Type B pancreatic cell (in vitro differentiated cells): ENCODE data around the gene ASMT. TPM values are rescaled to one million over a fixed set of nuclear protein-coding genes. Genes with fewer than 3 reads are reported as not detected.
A peak's percentile ranks its signal among the peaks of the same experiment; 100 is the strongest.
"Not testable (repeated sequence)": the region's sequence is repeated elsewhere in the genome, so short reads cannot be mapped to it uniquely, and the experiment has no call there.

Source experiments
- DNase-seq: peaks from one replicate; pipeline ENCODE4 v3.0.0; 2021; ENCODE audit warnings: mixed read lengths; ENCODE audit not compliant: unreplicated experiment; ENCODE audit errors: extremely low spot score
- H3K27ac Mint-ChIP-seq: 2 replicates; pipeline ENCODE4 v1.8.0; 2021; ENCODE audit warnings: mild to moderate bottlenecking, mixed read lengths
- H3K27me3 Mint-ChIP-seq: 2 replicates; pipeline ENCODE4 v1.8.0; 2021; ENCODE audit warnings: mixed read lengths
- H3K36me3 Mint-ChIP-seq: 2 replicates; pipeline ENCODE4 v1.8.0; 2021; ENCODE audit warnings: mixed read lengths
- H3K4me1 Mint-ChIP-seq: one replicate; pipeline ENCODE4 v1.8.0; 2021; ENCODE audit warnings: mixed read lengths; ENCODE audit not compliant: unreplicated experiment
- H3K4me3 Mint-ChIP-seq: 2 replicates; pipeline ENCODE4 v1.8.0; 2021; ENCODE audit warnings: mild to moderate bottlenecking, mixed read lengths
- H3K9me3 Mint-ChIP-seq: 2 replicates; pipeline ENCODE4 v1.8.0; 2021; ENCODE audit warnings: mixed read lengths
- total RNA-seq: library from RNA; stranded (reverse); gene quantifications from 2 replicates; pipeline ENCODE4 v1.2.1, GENCODE V29; 2021; ENCODE audit warnings: low replicate concordance
- TF ChIP-seq, protein P1 (sequence below): fragments of 200-600 bp; sonication (generic); conservative IDR thresholded peaks from 2 replicates; pipeline ENCODE4 v1.5.0; 2021; ENCODE audit warnings: antibody characterized with exemption, mild to moderate bottlenecking

The ASMT gene
- total RNA-seq, 1 donor from 2014 or later: not detected

DNA sequence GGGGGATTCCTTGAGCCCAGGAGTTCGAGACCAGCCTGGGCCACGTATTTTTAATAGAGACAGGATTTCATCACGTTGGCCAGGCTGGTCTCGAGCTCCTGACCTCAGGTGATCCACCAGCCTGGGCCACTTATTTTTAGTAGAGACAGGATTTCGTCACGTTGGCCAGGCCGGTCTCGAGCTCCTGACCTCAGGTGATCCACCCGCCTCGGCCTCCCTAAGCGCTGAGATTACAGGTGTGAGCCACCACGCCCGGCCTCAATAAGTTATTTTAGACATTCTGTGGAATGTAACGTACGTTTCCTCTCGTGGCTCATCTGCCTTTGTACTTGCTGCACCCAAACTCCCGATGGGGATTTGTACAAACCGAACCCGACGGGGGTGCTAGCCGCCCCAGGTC is 8.8 kb downstream of the ASMT start:
- no peak for DNase-seq
- Mint-ChIP-seq H3K9me3 (no peaks in the 10 kb centered on the region), H3K4me1 (peaks cover 3% of the 10 kb centered on the region), H3K4me3 (no peak overlapping the region), H3K27me3 (peaks cover 1% of the 10 kb centered on the region), H3K36me3 (no peaks in the 10 kb centered on the region), H3K27ac (no peak overlapping the region)
- TF ChIP-seq, protein P1, sequence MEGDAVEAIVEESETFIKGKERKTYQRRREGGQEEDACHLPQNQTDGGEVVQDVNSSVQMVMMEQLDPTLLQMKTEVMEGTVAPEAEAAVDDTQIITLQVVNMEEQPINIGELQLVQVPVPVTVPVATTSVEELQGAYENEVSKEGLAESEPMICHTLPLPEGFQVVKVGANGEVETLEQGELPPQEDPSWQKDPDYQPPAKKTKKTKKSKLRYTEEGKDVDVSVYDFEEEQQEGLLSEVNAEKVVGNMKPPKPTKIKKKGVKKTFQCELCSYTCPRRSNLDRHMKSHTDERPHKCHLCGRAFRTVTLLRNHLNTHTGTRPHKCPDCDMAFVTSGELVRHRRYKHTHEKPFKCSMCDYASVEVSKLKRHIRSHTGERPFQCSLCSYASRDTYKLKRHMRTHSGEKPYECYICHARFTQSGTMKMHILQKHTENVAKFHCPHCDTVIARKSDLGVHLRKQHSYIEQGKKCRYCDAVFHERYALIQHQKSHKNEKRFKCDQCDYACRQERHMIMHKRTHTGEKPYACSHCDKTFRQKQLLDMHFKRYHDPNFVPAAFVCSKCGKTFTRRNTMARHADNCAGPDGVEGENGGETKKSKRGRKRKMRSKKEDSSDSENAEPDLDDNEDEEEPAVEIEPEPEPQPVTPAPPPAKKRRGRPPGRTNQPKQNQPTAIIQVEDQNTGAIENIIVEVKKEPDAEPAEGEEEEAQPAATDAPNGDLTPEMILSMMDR: no peak

DNA sequence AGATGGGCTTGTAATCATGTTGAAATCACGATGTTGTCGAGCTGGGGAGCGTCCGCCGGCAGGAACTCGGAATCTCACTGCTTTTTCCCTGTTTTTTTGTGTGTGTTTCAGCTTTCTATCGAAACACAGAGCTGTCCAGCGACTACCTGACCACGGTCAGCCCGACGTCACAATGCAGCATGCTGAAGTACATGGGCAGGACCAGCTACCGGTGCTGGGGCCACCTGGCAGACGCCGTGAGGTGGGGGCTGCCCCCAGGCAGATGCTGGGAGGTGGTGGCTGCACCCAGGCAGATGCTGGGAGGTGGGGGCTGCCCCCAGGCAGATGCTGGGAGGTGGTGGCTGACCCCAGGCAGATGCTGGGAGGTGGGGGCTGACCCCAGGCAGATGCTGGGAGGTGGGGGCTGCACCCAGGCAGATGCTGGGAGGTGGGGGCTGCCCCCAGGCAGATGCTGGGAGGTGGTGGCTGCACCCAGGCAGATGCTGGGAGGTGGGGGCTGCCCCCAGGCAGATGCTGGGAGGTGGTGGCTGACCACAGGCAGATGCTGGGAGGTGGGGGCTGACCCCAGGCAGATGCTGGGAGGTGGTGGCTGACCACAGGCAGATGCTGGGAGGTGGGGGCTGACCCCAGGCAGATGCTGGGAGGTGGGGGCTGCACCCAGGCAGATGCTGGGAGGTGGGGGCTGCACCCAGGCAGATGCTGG is 9.4 kb downstream of the ASMT start:
- not testable (repeated sequence) for H3K36me3 Mint-ChIP-seq, H3K9me3 Mint-ChIP-seq, H3K4me1 Mint-ChIP-seq, H3K27ac Mint-ChIP-seq, H3K27me3 Mint-ChIP-seq, H3K4me3 Mint-ChIP-seq, DNase-seq

DNA sequence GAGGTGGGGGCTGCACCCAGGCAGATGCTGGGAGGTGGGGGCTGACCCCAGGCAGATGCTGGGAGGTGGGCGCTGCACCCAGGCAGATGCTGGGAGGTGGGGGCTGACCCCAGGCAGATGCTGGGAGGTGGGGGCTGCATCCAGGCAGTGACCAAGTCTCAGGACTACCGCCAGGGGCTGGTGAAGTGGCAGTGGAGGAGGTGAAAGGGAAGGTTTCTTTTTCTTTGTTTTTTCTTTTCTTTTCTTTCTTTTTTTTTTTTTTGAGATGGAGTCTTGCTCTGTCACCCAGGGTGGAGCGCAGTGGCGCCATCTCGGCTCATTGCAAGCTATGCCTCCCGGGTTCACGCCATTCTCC is 10.0 kb downstream of the ASMT start:
- not testable (repeated sequence) for H3K27ac Mint-ChIP-seq, H3K4me1 Mint-ChIP-seq, H3K9me3 Mint-ChIP-seq, DNase-seq, H3K4me3 Mint-ChIP-seq, H3K36me3 Mint-ChIP-seq
- H3K27me3 Mint-ChIP-seq: peaks cover 11% of the 10 kb centered on the region

DNA sequence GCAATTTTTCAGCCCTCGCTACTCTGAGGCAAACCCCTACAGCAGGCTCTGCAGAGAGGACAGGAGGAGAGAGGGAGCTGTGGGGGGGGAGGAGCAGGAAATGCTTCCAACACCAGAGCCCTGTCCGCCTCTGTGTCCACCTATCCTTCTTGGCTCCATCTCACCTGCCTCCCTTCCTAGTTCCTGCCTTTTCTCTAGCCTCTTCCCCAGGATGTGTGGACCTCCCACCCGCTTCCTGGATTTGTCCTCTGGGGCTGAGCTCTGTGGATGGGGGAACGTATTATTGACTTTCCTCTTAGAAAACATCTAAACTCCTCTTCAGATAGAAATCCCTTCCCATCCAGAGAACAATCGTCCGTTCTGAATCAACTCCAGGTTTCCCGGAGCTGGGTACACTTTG is 14.4 kb downstream of the ASMT start:
- H3K4me1 Mint-ChIP-seq: no peaks in the 10 kb centered on the region
- no peak for DNase-seq
- H3K9me3 Mint-ChIP-seq: no peaks in the 10 kb centered on the region
- no peaks in the 10 kb centered on the region for H3K36me3 Mint-ChIP-seq
- no peak overlapping the region for H3K4me3 Mint-ChIP-seq
- TF ChIP-seq, protein P1: no peak
- no peak overlapping the region for H3K27ac Mint-ChIP-seq
- H3K27me3 Mint-ChIP-seq: peaks cover 11% of the 10 kb centered on the region

DNA sequence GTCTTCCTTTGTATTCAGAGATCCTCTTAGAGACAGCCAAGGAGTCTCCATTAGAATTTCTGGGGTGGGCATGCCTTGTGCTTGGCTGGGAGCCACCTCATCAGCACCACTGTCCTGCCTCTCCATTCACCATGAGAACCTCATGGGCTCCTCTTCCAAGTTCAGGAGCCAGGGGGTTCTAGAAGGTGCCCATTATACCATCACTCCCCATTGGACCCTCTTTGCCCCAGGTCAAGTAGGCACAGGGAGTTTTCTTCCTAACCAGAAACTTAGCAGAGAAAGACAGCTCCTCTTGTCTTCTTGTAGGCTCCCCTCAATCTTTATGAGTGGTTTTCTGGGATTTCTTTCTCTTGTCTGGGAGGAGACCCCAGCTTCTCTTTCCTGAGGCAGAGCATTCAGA is 31.1 kb downstream of the ASMT start:
- H3K36me3 Mint-ChIP-seq: peaks cover 3% of the 10 kb centered on the region
- H3K4me1 Mint-ChIP-seq: no peaks in the 10 kb centered on the region
- peaks cover 3% of the 10 kb centered on the region for H3K27me3 Mint-ChIP-seq
- no peak for DNase-seq
- no peak overlapping the region for H3K27ac Mint-ChIP-seq
- no peaks in the 10 kb centered on the region for H3K9me3 Mint-ChIP-seq
- H3K4me3 Mint-ChIP-seq: no peak overlapping the region
- TF ChIP-seq, protein P1: no peak

DNA sequence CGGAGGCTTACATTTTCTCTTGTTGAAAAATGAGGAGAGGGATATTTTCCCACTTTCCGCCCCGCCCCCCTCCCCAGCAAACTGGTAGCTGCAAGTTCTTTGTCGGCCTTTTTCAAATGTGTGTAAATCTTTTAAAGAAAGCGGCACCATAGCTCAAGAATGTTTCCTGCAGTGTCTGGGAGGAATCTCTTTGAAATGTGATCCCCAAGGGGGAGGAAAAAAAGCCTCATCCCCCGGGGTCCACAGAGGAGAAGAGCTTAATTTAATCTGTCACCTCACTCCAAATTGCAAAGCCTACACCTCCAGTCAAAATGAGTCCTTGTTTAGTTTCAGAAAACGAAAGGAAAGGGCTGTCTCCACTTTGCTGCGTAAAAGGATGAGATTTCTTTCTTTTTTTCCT is 34.8 kb downstream of the ASMT start:
- Mint-ChIP-seq H3K36me3 (peaks cover 3% of the 10 kb centered on the region), H3K4me1 (no peaks in the 10 kb centered on the region), H3K9me3 (no peaks in the 10 kb centered on the region), H3K27ac (no peak overlapping the region), H3K4me3 (peak overlapping the region; percentile 45), H3K27me3 (peaks cover 3% of the 10 kb centered on the region)
- TF ChIP-seq, protein P1: no peak
- no peak for DNase-seq
